HG03097 (cell line): ENCODE measurements around the gene C2CD2.

Experiments used
- ATAC-seq: cut with Tn5 transposase; IDR thresholded peaks from one replicate; pipeline ENCODE4 v1.9.1; 2021; ENCODE audit not compliant: unreplicated experiment, low FRiP score

C2CD2 gene

DNA sequence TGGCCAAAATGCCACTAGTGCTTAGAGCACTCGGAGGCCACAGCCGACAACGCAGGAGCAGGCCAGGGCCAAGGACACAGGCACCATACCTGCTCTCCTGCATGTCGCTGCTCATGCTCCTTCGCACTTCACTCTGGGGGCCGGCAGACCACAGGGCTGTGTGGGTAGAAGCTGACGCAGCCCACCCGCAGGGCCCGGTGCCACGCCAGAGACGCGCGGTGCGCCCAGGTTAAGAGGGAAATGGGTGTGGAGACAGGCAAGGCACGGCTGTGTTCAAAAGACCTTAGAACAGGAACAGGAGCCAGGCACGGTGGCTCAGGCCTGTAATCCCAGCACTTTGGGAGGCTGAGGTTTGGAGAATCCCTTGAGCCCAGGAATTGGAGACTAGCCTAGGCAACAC lies 61.1 kb downstream of the C2CD2 start:
- ATAC-seq = no peak

DNA sequence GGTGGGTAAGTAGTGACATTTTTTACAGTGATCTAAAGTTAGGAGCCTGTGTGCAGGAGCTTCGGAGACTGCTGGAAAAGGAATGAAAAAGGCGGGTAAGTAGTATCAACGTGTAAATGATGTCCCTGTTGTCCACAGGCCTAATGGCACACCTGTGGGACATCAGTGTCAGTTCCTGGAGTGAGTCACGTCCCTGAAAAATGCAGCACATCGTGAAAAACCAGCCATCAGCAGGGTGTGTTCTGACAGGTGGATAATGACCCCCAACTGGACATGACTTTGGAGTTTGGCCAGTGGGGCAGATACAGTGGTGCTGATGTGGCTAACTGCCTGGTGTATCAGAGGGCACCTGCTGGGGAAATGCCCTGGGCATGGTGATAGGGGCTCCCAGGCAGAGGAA lies 62.7 kb downstream of the C2CD2 start:
- ATAC-seq = no peak

GRCh38 chr21:41890355-41890754 lies 63.5 kb downstream of the C2CD2 start:
- no peak for ATAC-seq

GRCh38 chr21:41888749-41889376 lies 65.0 kb downstream of the C2CD2 start:
- no peak for ATAC-seq

- no peak for ATAC-seq
Observed at GRCh38 chr21:41887667-41888066, 66.2 kb downstream of the C2CD2 start.

- no peak for ATAC-seq
Observed at GRCh38 chr21:41886328-41886727, 67.5 kb downstream of the C2CD2 start.

- no peak for ATAC-seq
Observed at GRCh38 chr21:41885341-41886024, 68.3 kb downstream of the C2CD2 start.

GRCh38 chr21:41884501-41885030 lies 69.3 kb downstream of the C2CD2 start:
- no peak for ATAC-seq

- ATAC-seq = no peak
Observed at GRCh38 chr21:41883582-41883981, 70.2 kb downstream of the C2CD2 start.

- no peak for ATAC-seq
Observed at GRCh38 chr21:41881051-41881450, 72.8 kb downstream of the C2CD2 start.

GRCh38 chr21:41880153-41880552 lies 73.7 kb downstream of the C2CD2 start:
- ATAC-seq = no peak

- peak; percentile 60 for ATAC-seq
Observed at GRCh38 chr21:41879190-41879998, 74.4 kb downstream of the C2CD2 start, which contains the start of gene PRDM15. Gene PRDM15 (minus strand): TSS chr21:41879344. CDS start chr21:41860363, 18,981 bp downstream.

- ATAC-seq = peak; percentile 52
Observed at GRCh38 chr21:41878831-41879189, 75.0 kb downstream of the C2CD2 start.

DNA sequence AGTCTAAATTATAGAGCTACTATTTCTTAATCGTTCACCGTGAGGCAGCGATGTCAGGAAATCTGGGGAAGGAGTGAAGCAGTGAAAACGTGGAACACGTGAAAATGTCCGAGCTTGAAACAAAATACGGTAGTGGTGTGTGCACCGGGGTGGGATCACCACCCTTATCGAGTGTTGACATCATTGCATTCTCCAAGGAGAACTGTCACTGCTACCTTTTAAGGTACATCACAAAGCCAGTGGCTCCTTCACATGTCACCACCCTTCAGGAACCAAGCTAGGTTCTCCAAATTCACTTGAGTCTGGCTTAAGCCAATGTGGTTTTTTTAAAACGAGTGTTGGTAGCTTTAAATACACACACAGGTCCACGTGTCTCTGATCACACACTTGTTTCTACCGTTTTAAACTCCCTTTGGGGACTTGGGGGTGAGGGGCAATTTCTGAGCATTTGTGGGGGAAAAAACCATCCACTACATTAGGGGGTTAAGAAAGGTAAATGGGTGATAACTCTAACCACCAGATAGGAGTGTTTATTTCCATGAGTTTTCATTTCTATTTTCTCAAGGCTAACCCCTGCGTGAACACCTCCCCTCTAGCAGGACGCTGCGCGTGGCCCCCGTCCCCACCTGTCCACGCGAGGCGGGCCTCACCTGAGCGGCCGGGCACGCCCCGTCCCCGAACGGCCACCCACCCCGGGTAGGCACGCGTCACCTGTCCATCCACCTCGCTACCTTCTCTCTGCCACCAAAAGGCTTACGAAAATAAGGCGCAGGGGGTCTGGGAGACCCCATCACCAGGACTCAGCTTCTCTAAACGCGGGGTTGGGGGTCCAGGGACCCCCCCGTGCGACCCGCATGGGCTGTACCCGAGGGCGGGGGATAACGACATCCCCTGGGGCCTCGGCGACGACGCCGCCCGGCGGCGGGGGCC lies 75.7 kb downstream of the C2CD2 start:
- peak; percentile 23 for ATAC-seq

- no peak for ATAC-seq
Observed at GRCh38 chr21:41876928-41877652, 76.7 kb downstream of the C2CD2 start.

- no peak for ATAC-seq
Observed at GRCh38 chr21:41876396-41876795, 77.4 kb downstream of the C2CD2 start.

GRCh38 chr21:41875086-41875485 lies 78.7 kb downstream of the C2CD2 start:
- no peak for ATAC-seq

DNA sequence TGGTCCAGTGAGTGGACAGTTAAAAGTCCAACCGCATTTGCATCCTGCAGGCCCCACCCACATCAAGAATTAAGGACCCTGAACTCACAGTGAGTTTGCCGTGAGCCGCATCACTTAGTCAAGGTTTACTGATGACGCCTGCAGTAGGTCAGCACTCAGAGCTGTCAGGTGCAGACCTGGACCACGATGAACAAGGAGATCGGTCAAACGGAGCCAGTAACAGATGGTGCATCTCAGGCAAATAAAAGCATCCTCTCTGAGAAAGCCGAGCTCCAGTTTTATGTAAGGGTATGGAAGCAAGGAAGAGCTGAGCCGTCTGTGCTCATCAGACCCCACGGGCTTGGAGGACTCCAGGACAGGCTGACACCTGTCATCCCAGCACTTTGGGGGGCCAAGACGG lies 79.2 kb downstream of the C2CD2 start:
- ATAC-seq = no peak

GRCh38 chr21:41873426-41873825 lies 80.4 kb downstream of the C2CD2 start:
- ATAC-seq = no peak

GRCh38 chr21:41873005-41873404 lies 80.8 kb downstream of the C2CD2 start:
- no peak for ATAC-seq
